Neural cell (in vitro differentiated cells): Measurements from ENCODE around the gene MGAT4B.

Experiments used
- EZH2 ChIP-seq: fragments of 200-600, 300-800 bp; shearing (Covaris generic), sonication (generic); IDR thresholded peaks from 2 replicates; pipeline ENCODE4 v1.6.1; 2014; ENCODE audit warnings: antibody characterized with exemption, low read length, borderline replicate concordance, mild to moderate bottlenecking; ENCODE audit not compliant: insufficient read depth, poor library complexity, severe bottlenecking
- POLR2AphosphoS5 ChIP-seq: IDR thresholded peaks from 2 replicates; pipeline ENCODE4 v1.6.1; 2012
- RAD21 ChIP-seq: fragments of 450-650 bp; conservative IDR thresholded peaks from 2 replicates; pipeline ENCODE4 v1.6.1; 2014; ENCODE audit warnings: antibody characterized with exemption, mild to moderate bottlenecking, moderate library complexity
- SMC3 ChIP-seq: fragments of 450-650 bp; conservative IDR thresholded peaks from 2 replicates; pipeline ENCODE4 v1.6.1; 2014; ENCODE audit warnings: antibody characterized with exemption, mild to moderate bottlenecking, moderate library complexity; ENCODE audit not compliant: poor library complexity
- TAF1 ChIP-seq: IDR thresholded peaks from 2 replicates; pipeline ENCODE4 v1.6.1; 2012; ENCODE audit warnings: low read depth
- TF ChIP-seq, protein P1 (sequence below): IDR thresholded peaks from 2 replicates; pipeline ENCODE4 v1.6.1; 2012; ENCODE audit warnings: borderline replicate concordance
- TF ChIP-seq, protein P2 (sequence below): fragments of 450-650 bp; IDR thresholded peaks from 2 replicates; pipeline ENCODE4 v1.5.1; 2014; ENCODE audit warnings: antibody characterized with exemption, mild to moderate bottlenecking, moderate library complexity; ENCODE audit not compliant: poor library complexity, severe bottlenecking

GRCh38 chr5:179834120-179834519 is 27.5 kb upstream of the MGAT4B start:
- TF ChIP-seq, protein P1, sequence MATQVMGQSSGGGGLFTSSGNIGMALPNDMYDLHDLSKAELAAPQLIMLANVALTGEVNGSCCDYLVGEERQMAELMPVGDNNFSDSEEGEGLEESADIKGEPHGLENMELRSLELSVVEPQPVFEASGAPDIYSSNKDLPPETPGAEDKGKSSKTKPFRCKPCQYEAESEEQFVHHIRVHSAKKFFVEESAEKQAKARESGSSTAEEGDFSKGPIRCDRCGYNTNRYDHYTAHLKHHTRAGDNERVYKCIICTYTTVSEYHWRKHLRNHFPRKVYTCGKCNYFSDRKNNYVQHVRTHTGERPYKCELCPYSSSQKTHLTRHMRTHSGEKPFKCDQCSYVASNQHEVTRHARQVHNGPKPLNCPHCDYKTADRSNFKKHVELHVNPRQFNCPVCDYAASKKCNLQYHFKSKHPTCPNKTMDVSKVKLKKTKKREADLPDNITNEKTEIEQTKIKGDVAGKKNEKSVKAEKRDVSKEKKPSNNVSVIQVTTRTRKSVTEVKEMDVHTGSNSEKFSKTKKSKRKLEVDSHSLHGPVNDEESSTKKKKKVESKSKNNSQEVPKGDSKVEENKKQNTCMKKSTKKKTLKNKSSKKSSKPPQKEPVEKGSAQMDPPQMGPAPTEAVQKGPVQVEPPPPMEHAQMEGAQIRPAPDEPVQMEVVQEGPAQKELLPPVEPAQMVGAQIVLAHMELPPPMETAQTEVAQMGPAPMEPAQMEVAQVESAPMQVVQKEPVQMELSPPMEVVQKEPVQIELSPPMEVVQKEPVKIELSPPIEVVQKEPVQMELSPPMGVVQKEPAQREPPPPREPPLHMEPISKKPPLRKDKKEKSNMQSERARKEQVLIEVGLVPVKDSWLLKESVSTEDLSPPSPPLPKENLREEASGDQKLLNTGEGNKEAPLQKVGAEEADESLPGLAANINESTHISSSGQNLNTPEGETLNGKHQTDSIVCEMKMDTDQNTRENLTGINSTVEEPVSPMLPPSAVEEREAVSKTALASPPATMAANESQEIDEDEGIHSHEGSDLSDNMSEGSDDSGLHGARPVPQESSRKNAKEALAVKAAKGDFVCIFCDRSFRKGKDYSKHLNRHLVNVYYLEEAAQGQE, result no peak
- TF ChIP-seq, protein P2, sequence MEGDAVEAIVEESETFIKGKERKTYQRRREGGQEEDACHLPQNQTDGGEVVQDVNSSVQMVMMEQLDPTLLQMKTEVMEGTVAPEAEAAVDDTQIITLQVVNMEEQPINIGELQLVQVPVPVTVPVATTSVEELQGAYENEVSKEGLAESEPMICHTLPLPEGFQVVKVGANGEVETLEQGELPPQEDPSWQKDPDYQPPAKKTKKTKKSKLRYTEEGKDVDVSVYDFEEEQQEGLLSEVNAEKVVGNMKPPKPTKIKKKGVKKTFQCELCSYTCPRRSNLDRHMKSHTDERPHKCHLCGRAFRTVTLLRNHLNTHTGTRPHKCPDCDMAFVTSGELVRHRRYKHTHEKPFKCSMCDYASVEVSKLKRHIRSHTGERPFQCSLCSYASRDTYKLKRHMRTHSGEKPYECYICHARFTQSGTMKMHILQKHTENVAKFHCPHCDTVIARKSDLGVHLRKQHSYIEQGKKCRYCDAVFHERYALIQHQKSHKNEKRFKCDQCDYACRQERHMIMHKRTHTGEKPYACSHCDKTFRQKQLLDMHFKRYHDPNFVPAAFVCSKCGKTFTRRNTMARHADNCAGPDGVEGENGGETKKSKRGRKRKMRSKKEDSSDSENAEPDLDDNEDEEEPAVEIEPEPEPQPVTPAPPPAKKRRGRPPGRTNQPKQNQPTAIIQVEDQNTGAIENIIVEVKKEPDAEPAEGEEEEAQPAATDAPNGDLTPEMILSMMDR, result no peak
- TF ChIP-seq SMC3 (no peak), RAD21 (no peak), POLR2AphosphoS5 (no peak), EZH2 (no peak), TAF1 (no peak)
